Adrenal gland (tissue), 5 donors: ENCODE measurements around the gene ZDHHC20.

Experiments used
- POLR2A ChIP-seq, 2 donors: fragments of 450-650 bp; IDR thresholded peaks; one replicate each; pipeline ENCODE4 v1.6.1; 2017; ENCODE audit warnings: antibody characterized with exemption in 2 of 2, mild to moderate bottlenecking in 2 of 2, moderate library complexity in 1 of 2
- TF ChIP-seq, protein P1 (sequence below), 6 experiments: fragments of 450-650 bp in 4 of 6; fragments of 200-600 bp in 2 of 6; sonication (generic) in 1 of 6; IDR thresholded peaks; 1 replicate in 5 of 6; 2 replicates in 1 of 6; pipeline versions ENCODE4 v1.5.1 to v1.8.0; 2016 to 2021; ENCODE audit warnings: antibody characterized with exemption in 6 of 6, mild to moderate bottlenecking in 2 of 6, moderate library complexity in 1 of 6
- donor health status: DM: no; HTN: no; CAD: no.

DNA sequence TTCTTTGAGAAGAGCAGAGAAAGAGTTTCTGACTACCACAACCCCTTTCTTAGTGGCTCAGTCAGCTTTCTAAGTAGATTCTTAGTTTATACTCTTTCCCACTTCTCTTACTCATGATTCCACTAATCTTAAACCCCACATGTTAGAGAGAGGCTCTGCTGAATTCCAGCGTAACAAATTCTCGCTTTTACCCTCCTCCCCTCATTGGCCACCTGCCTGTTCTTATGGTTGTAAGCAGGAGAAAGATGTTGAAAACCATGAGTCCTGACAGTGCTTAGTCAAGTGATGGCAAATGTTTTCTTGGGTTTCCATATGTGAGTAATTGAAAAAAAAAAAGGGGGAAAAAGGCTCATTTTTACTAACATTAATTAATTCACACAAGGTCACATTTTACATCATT, 125.9 kb downstream of the ZDHHC20 start:
- TF ChIP-seq, protein P1, sequence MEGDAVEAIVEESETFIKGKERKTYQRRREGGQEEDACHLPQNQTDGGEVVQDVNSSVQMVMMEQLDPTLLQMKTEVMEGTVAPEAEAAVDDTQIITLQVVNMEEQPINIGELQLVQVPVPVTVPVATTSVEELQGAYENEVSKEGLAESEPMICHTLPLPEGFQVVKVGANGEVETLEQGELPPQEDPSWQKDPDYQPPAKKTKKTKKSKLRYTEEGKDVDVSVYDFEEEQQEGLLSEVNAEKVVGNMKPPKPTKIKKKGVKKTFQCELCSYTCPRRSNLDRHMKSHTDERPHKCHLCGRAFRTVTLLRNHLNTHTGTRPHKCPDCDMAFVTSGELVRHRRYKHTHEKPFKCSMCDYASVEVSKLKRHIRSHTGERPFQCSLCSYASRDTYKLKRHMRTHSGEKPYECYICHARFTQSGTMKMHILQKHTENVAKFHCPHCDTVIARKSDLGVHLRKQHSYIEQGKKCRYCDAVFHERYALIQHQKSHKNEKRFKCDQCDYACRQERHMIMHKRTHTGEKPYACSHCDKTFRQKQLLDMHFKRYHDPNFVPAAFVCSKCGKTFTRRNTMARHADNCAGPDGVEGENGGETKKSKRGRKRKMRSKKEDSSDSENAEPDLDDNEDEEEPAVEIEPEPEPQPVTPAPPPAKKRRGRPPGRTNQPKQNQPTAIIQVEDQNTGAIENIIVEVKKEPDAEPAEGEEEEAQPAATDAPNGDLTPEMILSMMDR (IDR thresholded peaks at IDR 0.05): no peak
- TF ChIP-seq POLR2A (IDR thresholded peaks at IDR 0.05): no peak
